GM18909 (cell line): Measurements from ENCODE around the gene ADAM22.

Source experiments
- ATAC-seq: cut with Tn5 transposase; IDR thresholded peaks from one replicate; pipeline ENCODE4 v1.9.1; 2021; ENCODE audit warnings: mild to moderate bottlenecking; ENCODE audit not compliant: unreplicated experiment, poor library complexity

ADAM22 gene

GRCh38 chr7:88204525-88205110 is 270.6 kb downstream of the ADAM22 start:
- no peak for ATAC-seq

GRCh38 chr7:88205179-88205578 is 271.1 kb downstream of the ADAM22 start:
- no peak for ATAC-seq

DNA sequence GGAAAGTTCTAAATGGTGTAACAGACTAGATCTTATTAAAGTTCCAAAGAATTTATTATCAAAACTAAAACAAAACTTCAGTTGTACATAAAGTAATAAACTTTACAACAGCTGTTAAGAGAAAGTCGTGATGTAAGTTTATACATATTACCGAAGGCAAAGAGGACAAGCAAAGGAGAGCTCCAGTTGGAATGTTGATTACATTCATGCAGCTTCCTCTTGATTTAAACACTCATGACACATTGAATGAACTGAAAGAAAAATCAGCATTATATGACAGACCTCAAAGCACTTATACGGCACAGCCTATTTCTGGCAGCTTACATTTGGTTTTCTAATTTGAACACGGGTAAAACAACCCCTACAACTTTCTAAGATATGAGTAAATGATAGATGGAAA is 272.2 kb downstream of the ADAM22 start:
- no peak for ATAC-seq

GRCh38 chr7:88208521-88208920 is 274.5 kb downstream of the ADAM22 start:
- no peak for ATAC-seq

DNA sequence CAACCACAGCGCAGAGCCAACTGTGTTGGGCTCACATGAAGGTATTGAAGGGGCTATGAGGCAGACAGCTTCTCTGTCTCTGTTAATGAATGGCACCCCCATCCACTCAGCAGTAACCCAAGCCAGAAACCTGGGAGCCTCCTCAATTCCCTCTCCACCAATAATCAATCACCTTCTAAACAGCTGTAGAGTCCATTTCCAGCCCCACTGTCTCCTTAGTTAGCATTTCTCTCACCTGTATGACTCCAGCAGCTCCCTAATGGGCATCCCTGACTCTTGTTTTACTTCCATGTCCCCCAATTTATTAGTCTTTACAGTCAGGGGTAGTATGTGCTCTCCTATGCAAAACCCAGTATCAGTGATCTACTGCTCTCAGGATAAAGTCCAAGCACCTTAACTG is 278.9 kb downstream of the ADAM22 start:
- no peak for ATAC-seq

GRCh38 chr7:88214456-88214855 is 280.4 kb downstream of the ADAM22 start:
- ATAC-seq = no peak

GRCh38 chr7:88215295-88215694 is 281.2 kb downstream of the ADAM22 start:
- no peak for ATAC-seq

DNA sequence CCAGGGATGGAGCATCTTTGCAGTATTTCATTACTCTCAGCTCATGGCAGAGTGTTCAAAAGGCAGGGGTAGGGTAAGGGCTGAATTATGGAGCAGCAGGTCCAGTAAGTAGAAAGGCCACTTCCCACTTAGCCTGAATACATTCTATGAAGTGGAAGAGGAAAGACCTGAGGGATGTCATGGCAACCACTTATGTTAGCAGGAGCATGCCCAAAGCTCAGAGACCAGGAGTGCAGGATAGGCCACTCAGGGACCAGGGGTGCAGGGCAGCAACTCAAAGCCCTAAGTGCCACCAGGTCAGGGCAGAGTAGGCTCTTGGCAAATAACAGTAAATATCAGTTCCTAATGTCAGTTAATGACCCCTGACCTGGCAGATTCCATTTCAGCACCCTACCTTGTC is 282.2 kb downstream of the ADAM22 start:
- no peak for ATAC-seq

DNA sequence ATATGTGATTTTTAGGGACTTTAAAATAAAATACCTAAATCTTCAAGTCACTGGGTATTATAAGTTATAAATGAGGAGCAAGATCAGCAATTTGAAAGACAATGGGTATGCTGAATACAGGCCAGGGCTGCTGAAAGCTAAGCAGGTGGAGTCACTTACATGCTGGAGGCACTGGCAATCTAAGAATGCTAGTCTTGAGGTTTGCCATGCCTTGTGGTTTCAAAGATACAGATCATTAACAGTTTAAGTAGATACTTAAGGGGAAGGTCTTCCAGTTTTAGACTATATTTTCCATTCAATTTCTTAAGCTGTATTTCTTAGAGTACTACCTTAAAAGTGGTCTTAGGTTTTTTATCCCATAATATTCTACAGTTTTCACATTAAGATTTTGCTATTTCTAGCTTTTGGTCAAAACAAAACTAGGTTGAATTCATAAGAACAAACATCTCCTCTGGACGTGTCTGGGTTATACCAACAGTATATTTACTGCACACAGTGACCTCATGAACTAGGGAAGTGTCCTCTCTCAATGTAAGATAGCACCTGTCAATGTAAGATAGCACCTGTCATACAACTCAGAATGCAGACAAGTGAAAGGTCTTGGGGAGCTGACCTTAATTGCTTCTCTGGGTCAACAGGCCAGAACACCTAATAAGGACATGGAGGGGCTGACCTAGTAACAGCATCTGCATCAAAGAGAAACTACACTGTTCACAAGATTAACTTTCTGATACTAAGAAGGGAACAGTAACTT is 283.8 kb downstream of the ADAM22 start:
- ATAC-seq = peak; percentile 84

GRCh38 chr7:88218429-88218745 is 284.3 kb downstream of the ADAM22 start:
- ATAC-seq = no peak

DNA sequence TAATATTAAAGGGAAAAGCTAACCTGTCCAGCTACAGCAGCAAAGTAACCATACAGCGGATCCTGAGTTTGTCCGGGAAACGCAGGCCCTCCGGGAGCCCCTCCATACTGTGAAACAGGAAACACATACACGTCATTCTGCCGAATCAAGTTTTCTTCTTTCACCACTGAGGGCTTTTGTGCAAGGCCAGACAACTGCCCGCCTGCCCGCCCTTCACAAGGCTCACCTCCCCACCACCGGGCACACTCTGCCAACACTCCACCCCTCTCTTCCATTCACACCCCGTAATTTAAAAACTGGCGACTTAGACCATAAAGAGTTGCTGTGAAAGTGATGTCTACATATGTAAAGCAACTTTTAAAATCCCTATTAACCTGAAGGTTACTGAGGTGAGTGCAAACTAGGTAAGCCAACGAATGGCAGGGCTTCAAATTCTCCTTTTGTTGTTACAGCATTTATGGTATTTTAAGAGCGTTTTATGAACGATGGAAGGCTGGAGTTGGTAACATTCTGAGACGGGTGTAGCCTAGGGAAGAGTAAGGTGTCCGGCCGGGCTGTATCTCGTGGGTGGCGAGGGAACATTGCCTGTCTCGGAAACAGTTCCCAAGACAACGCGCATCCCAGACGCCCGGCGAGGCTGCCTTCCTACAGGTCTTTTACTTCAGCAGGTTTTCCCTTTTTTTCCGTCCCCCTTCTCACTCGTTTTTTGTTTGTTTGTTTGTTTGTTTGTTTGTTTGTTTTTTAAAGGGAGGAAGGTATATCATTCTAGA is 285.0 kb downstream of the ADAM22 start:
- ATAC-seq = peak; percentile 38

DNA sequence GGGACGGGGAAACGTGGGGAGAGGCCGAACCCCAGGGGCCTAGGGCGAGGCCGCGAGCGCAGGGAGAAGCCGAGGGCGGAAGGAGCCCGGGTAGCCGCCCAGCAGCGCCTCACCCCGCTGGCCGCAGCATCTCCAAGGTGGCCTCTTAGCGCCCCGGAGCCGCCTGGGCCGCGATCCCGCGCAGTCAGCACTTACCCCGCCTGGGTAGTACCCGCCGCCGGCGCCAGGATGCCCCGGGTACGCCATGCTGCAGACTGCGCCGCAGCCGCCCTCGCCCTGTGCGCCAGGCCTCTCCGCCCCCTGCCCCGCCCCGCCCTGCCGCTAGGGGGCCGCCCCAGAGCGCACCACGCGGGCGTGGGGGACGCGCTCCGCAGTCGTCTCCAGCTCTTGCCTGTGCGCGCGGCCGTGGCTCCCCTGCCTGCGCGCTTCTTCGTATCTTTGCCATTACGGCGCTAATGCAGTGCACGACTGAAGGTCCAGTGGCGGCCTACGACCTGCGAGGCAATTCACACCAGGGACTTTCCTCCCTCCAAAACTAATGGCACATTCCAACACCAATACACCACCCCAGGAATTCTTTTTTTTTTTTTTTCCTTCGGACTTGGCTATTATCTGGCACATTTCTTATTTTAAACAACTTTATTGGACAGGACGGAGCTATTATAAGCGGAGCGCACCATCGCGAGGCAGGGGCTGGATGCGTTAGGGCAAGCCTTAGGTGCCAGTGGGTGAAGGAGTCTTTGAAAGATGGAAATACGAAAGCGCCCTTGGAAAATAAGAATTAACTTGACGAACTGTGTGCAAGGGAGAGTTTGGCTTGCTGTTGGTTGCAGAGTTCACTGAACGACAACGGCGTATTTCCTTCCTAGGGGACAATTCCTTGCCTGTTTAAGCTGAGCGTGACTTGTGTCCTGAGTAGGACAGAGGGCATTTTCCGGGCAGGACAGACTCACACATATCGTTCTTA is 286.0 kb downstream of the ADAM22 start, which contains the start of gene SRI:
Gene SRI (minus strand): TSS at position 258 of the 967 bp plus-strand sequence. CDS start 12 bp downstream, at position 246.
- ATAC-seq = peak; percentile 65

GRCh38 chr7:88223265-88223664 is 289.2 kb downstream of the ADAM22 start:
- ATAC-seq = no peak

DNA sequence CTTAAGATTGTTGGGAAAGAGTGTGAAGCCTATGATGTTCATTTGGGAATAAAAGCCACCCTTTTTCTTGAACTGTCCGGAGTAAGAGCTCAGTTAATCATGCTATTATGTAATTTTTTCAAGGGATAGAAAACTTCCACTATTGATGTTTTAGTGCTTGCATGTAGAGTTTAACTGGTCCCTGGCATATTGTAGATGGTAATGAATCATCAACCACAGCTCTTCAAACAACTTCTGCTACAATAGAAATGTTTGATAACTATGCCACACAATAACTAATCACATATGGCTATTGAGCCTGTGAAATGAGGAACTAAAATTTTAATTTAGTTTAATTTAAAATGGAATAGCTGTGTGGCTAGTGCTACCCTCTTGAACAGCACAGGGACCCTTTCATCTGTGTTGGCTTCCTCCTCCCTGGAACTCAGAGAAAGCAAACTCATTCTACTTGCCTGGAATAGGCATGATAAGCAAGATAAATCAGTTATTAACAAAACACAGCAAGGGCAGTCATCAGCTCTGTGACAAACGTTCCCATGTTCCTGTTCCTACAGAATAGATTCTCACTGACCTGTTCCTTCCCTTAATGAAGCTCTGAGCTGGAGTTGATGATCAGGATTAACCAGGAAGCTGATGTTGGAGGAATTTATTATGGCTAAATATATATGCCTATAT is 290.7 kb downstream of the ADAM22 start:
- ATAC-seq = no peak

- no peak for ATAC-seq
Measured at GRCh38 chr7:88226201-88226600, 292.1 kb downstream of the ADAM22 start.

GRCh38 chr7:88226886-88227516 is 292.9 kb downstream of the ADAM22 start:
- no peak for ATAC-seq

GRCh38 chr7:88229302-88229995 is 295.4 kb downstream of the ADAM22 start:
- ATAC-seq = no peak

DNA sequence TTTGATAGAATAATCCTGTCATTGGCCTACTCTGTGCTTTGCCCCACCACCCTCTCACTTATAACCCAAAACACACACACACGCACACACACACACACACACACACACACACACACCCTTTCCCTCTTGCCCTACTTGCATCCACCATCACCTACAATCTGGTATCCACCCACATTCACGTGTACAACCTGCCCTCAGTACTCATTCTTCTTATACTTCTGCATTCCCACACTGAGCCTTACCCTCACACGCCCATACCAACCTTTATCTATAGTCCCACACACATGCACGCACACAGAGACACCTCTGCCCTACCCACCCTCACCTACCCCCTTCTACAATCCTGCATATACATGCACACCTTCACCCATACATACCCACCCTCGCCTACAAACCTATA is 296.6 kb downstream of the ADAM22 start:
- ATAC-seq = no peak

GRCh38 chr7:88233828-88234227 is 299.8 kb downstream of the ADAM22 start:
- no peak for ATAC-seq
